Activated T-cell treated with anti-CD3 and anti-CD28 coated beads for 4 hours (primary cell): ENCODE results near the gene NUDT13.
A peak's percentile ranks its signal among the peaks of the same experiment; 100 is the strongest.

Source experiments
- DNase-seq: peaks from one replicate; pipeline ENCODE4 v3.0.0-alpha.2; 2020

Gene NUDT13

DNA sequence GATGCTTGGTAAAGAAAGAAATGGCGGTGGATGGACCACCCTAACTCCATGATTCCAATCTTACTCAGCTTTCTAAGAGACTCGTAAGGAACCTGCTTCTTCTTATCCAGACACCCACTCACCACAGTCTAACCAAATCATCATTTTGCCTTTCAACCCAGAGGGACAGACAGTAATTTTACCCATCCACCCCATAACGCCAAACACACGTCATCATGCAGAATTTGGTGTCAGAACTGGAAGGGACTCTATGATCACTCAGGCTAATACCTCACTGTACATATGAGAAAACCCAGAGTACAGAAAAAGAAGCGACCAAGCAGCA, 57.2 kb downstream of the NUDT13 start:
- DNase-seq, result peak; percentile 29

DNA sequence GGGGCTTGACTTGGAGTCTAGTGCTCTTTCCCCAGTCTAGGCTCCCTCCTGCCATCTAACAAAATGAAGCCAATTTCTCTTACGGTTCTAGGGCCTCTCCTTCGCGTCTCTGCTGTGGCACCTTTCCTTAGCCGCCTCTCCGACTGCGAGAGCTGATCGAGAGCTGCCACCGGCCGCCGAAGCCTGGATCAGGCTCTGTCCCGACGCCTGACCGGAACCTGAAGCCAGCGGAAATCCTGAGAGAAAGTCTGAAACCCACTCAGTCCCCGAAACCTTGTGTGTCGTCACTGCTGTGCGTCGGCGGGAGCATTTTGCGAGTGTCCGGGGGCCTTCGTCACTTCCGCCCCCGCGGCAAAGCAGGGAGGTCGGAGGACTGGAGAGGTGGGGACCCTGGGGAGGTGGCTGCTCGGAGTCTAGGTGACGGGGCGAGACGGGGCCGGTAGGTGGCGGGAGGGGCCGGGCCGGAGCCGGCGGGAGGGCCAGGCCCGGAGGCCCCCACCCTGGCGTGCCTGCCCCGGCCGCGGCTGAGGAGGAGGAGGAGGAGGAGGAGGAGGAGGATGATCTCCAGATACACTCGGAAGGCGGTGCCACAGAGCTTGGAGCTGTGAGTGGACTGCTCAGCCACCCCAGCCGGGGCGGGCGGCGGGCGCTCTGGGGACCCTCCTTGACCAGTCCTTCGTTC, 57.7 kb downstream of the NUDT13 start, which contains the start of the genes ECD and FAM149B1:
TSS of gene ECD (minus strand) at position 226 of the 682 bp plus-strand sequence. CDS start 4,071 bp downstream, outside the sequence.
TSS of gene FAM149B1 (plus strand) at position 337 of the 682 bp plus-strand sequence. CDS start at position 558, 221 bp downstream.
- peak; percentile 94 for DNase-seq

DNA sequence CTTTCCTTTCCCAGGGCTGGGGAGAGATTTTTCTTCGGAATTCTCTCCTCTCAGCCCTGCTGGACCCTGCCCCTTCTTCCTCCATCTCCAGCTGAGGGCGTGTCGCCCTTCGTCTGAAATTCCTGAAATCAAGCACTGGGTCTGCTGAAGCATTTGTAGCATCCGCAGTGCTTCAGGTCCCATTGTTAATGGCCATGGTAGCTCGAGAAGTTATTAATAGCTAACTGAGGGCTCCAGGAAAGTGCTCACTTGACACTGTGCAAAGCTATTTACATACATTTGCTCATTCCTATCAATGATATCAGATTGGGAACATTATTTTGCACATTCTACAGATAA, 58.2 kb downstream of the NUDT13 start:
- no peak for DNase-seq

DNA sequence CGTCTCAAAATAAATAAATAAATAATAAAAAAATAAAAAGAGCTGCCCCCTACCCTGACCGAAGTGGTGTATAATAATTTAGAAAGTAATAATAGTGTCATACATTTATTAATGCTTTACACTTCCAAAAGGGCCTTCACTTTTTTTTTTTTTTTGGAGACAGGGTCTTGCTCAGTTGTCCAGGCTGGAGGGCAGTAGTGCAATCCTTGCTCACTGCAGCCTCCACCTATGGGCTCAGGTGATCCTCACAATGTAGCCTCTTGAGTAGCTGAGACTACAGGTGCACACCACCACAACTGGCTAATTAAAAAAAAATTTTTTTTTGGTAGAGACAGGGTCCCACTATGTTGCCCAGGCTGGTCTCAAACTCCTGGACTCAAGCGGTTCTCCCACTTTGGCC, 59.1 kb downstream of the NUDT13 start:
- DNase-seq, result no peak

DNA sequence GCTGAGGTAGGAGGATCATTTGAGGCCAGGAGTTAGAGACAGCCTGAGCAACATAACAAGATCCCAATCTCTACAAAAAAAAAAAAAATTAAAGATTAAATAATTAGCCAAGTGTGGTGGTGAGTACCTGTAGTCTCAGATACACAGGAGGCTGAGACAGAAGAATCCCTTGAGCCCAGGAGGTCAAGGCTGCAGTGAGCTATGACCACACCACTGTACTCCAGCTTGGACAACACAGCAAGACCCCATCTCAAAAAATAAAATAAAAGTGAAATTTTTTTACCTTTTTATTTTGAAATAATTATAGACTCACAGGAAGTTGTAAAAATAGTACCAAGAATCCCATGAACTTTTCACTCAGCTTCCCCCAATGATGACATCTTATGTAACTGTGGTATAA, 62.6 kb downstream of the NUDT13 start:
- DNase-seq, result no peak

DNA sequence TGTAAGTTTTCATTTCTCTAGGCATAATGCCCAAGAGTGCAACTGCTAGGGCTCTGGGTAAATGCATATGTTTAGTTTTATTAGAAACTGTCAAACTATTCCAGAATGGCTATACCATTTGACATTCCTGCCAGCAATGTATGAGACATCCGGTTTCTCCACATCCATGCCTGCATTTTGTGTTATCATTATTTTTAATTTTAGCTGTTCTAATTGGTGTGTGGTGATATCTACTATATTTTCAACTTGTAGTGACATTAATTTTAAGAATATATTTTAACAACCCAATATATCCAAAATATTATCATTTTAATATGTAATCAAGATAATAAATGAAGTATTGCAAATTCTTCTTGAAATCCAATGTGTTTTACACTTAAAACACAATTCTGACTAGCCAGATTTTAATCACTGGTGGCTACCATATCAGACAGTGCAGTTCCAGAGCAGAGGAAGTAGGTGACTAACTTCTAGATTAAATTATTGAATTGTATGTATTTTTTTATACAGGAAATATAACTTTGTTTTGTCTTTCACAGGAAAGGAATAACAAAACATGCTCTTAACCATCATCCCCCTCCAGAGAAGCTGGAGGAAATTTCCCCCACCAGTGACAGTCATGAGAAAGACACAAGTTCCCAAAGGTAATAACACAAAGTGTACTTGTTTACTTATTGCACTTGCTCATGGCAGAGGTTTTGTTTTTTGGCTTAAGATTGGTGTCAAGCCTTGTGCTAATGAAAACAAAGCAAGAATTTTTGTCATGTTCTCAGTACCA, 64.1 kb downstream of the NUDT13 start:
- DNase-seq, result no peak
